H9 (cell line): Measurements from ENCODE around the gene PDZD2. TPM values are rescaled to one million over a fixed set of nuclear protein-coding genes. Genes with fewer than 3 reads are reported as not detected.

ENCODE experiments used
- DNase-seq: peaks from one replicate; pipeline ENCODE4 v3.0.0-alpha.2; 2017
- H2AFZ ChIP-seq: one replicate; pipeline ENCODE4 v1.6.1; 2013; ENCODE audit warnings: mild to moderate bottlenecking, low read length, control low read depth, moderate library complexity
- H2AK5ac ChIP-seq: 2 replicates; pipeline ENCODE4 v1.6.1; 2013; ENCODE audit warnings: low read length, control low read depth, mixed read lengths; ENCODE audit not compliant: insufficient read length
- H2BK120ac ChIP-seq: one replicate; pipeline ENCODE4 v1.6.1; 2013; ENCODE audit warnings: low read depth, mild to moderate bottlenecking, low read length, control low read depth, inconsistent platforms; ENCODE audit not compliant: poor library complexity, severe bottlenecking
- H2BK12ac ChIP-seq: 2 replicates; pipeline ENCODE4 v1.6.1; 2013; ENCODE audit warnings: low read length, control low read depth, mixed read lengths, low read depth; ENCODE audit not compliant: insufficient read length
- H2BK15ac ChIP-seq: 2 replicates; pipeline ENCODE4 v1.6.1; 2013; ENCODE audit warnings: low read depth, low read length, control low read depth
- H2BK20ac ChIP-seq: one replicate; pipeline ENCODE4 v1.6.1; 2013; ENCODE audit warnings: low read depth, mild to moderate bottlenecking, low read length, control low read depth, inconsistent platforms; ENCODE audit not compliant: poor library complexity, severe bottlenecking
- H2BK5ac ChIP-seq: 2 replicates; pipeline ENCODE4 v1.6.1; 2013; ENCODE audit warnings: low read length, control low read depth, mixed read lengths; ENCODE audit not compliant: insufficient read length
- H3K14ac ChIP-seq: 2 replicates; pipeline ENCODE4 v1.6.1; 2013; ENCODE audit warnings: low read length, control low read depth; ENCODE audit not compliant: insufficient read depth
- H3K18ac ChIP-seq: 2 replicates; pipeline ENCODE4 v1.6.1; 2013; ENCODE audit warnings: low read depth, mild to moderate bottlenecking, mixed read lengths, low read length, control low read depth; ENCODE audit not compliant: insufficient read length
- H3K23ac ChIP-seq: 2 replicates; pipeline ENCODE4 v1.6.1; 2013; ENCODE audit warnings: low read length, control low read depth, mixed read lengths, low read depth; ENCODE audit not compliant: insufficient read length
- H3K23me2 ChIP-seq: 2 replicates; pipeline ENCODE4 v1.6.1; 2013; ENCODE audit warnings: low read depth, mild to moderate bottlenecking, mixed read lengths, low read length, control low read depth; ENCODE audit not compliant: insufficient read length, poor library complexity, severe bottlenecking
- H3K27ac ChIP-seq: 2 replicates; pipeline ENCODE4 v1.5.1; 2013; ENCODE audit warnings: low read length, control low read depth, mixed read lengths, low read depth; ENCODE audit not compliant: insufficient read length
- H3K27me3 ChIP-seq: 2 replicates; pipeline ENCODE4 v1.6.1; 2013; ENCODE audit warnings: low read length, control low read depth, inconsistent platforms; ENCODE audit not compliant: insufficient read depth
- H3K4ac ChIP-seq: 2 replicates; pipeline ENCODE4 v1.6.1; 2013; ENCODE audit warnings: low read depth, mild to moderate bottlenecking, control low read depth, inconsistent platforms, low read length, moderate library complexity
- H3K4me1 ChIP-seq: 2 replicates; pipeline ENCODE4 v1.6.1; 2013; ENCODE audit warnings: low read length, control low read depth, inconsistent platforms; ENCODE audit not compliant: insufficient read depth
- H3K4me2 ChIP-seq: 2 replicates; pipeline ENCODE4 v1.6.1; 2013; ENCODE audit warnings: low read length, control low read depth, mixed read lengths; ENCODE audit not compliant: insufficient read length, insufficient read depth
- H3K56ac ChIP-seq: 2 replicates; pipeline ENCODE4 v1.6.1; 2013; ENCODE audit warnings: low read depth, mild to moderate bottlenecking, mixed read lengths, low read length, control low read depth; ENCODE audit not compliant: insufficient read length
- H3K79me1 ChIP-seq: 2 replicates; pipeline ENCODE4 v1.6.1; 2013; ENCODE audit warnings: low read depth, mild to moderate bottlenecking, moderate library complexity, low read length, control low read depth, inconsistent platforms; ENCODE audit not compliant: insufficient read depth, poor library complexity, severe bottlenecking
- H3K79me2 ChIP-seq: 2 replicates; pipeline ENCODE4 v1.6.1; 2013; ENCODE audit warnings: low read length, control low read depth, inconsistent platforms; ENCODE audit not compliant: insufficient read depth
- H3K9ac ChIP-seq: 2 replicates; pipeline ENCODE4 v1.6.1; 2013; ENCODE audit warnings: low read length, control low read depth, mixed read lengths; ENCODE audit not compliant: insufficient read length; ENCODE audit errors: extremely low read depth
- H3K9me3 ChIP-seq: one replicate; pipeline ENCODE4 v1.6.1; 2013; ENCODE audit warnings: low read depth, low read length, inconsistent platforms; ENCODE audit not compliant: control insufficient read depth
- H3T11ph ChIP-seq: one replicate; pipeline ENCODE4 v1.6.1; 2013; ENCODE audit warnings: mild to moderate bottlenecking, low read length, control low read depth, inconsistent platforms
- H4K20me1 ChIP-seq: one replicate; pipeline ENCODE4 v1.6.1; 2013; ENCODE audit not compliant: control insufficient read depth, insufficient read length, insufficient read depth
- H4K5ac ChIP-seq: 2 replicates; pipeline ENCODE4 v1.6.1; 2013; ENCODE audit warnings: low read depth, mild to moderate bottlenecking, mixed read lengths, low read length, control low read depth; ENCODE audit not compliant: insufficient read length
- H4K8ac ChIP-seq: replicated peaks from 2 replicates; pipeline ENCODE4 v1.6.1; 2013; ENCODE audit warnings: low read length, control low read depth, mixed read lengths, low read depth; ENCODE audit not compliant: insufficient read length
- H4K91ac ChIP-seq: 2 replicates; pipeline ENCODE4 v1.6.1; 2013; ENCODE audit warnings: low read depth, mild to moderate bottlenecking, moderate library complexity, mixed read lengths, low read length, control low read depth; ENCODE audit not compliant: insufficient read length
- H3K27ac Mint-ChIP-seq, 3 experiments: 2 replicates in 2 of 3; 3 replicates in 1 of 3; pipeline ENCODE4 v1.8.0; 2020 to 2021; ENCODE audit warnings: mixed read lengths in 3 of 3, mild to moderate bottlenecking in 1 of 3, moderate library complexity in 1 of 3
- H3K27me3 Mint-ChIP-seq: 2 replicates; pipeline ENCODE4 v1.8.0; 2021; ENCODE audit warnings: low read depth, mild to moderate bottlenecking, moderate library complexity, mixed read lengths
- H3K36me3 Mint-ChIP-seq, 3 experiments: 2 replicates in 2 of 3; 3 replicates in 1 of 3; pipeline ENCODE4 v1.8.0; 2020 to 2021; ENCODE audit warnings: low read depth in 3 of 3, mixed read lengths in 3 of 3; ENCODE audit not compliant: insufficient read depth in 1 of 3
- H3K4me1 Mint-ChIP-seq, 2 experiments: 2 replicates each; pipeline ENCODE4 v1.8.0; 2020; ENCODE audit warnings: mixed read lengths in 2 of 2
- H3K4me3 Mint-ChIP-seq, 2 experiments: 2 replicates in 1 of 2; 3 replicates in 1 of 2; pipeline ENCODE4 v1.8.0; 2020 to 2021; ENCODE audit warnings: mild to moderate bottlenecking in 2 of 2, mixed read lengths in 2 of 2, moderate library complexity in 1 of 2
- H3K9me3 Mint-ChIP-seq, 2 experiments: 2 replicates in 1 of 2; 3 replicates in 1 of 2; pipeline ENCODE4 v1.8.0; 2020; ENCODE audit warnings: mild to moderate bottlenecking in 2 of 2, mixed read lengths in 2 of 2, moderate library complexity in 1 of 2
- CTCF ChIP-seq: fragments of 200-600 bp; sonication (generic); conservative IDR thresholded peaks from 3 replicates; pipeline ENCODE4 v1.8.0; 2021; ENCODE audit warnings: antibody characterized with exemption, mild to moderate bottlenecking
- WGBS: extraction: QIAGEN DNeasy Blood & Tissue Kit; methylation state at CpG from one replicate; pipeline ENCODE4 v1.1.7; 2013; ENCODE audit warnings: missing lambda C conversion rate, low lambda C conversion rate, mixed read lengths; ENCODE audit not compliant: insufficient read length; ENCODE audit errors: extremely low coverage; 5-methylcytosine and 5-hydroxymethylcytosine counted together
- total RNA-seq: library from RNA; stranded (reverse); gene quantifications from 2 replicates; pipeline ENCODE4 v1.2.1, GENCODE V29; 2021

Gene PDZD2
- total RNA-seq, 1 experiment from 2014 or later: 9.9 TPM

- H3K4me1 Mint-ChIP-seq: peaks cover 9 to 13% of the 10 kb centered on the region in 2 experiments
- no peak overlapping the region for H2BK120ac ChIP-seq
- H2BK5ac ChIP-seq: no peak overlapping the region
- H2BK20ac ChIP-seq: no peak overlapping the region
- no peak overlapping the region for H3K56ac ChIP-seq
- H4K5ac ChIP-seq: no peak overlapping the region
- H3K4me2 ChIP-seq: no peak overlapping the region
- no peak overlapping the region for H3K4ac ChIP-seq
- H3K4me3 Mint-ChIP-seq: no peak overlapping the region
- H3K27ac ChIP-seq: no peak overlapping the region
- no peak overlapping the region for H2AK5ac ChIP-seq
- H2BK15ac ChIP-seq: no peak overlapping the region
- no peak overlapping the region for H3K27ac Mint-ChIP-seq
- no peak overlapping the region for H2BK12ac ChIP-seq
- H3K14ac ChIP-seq: no peak overlapping the region
- no peak overlapping the region for H3K18ac ChIP-seq
- no peak overlapping the region for H2AFZ ChIP-seq
- no peak overlapping the region for H3T11ph ChIP-seq
- H3K23ac ChIP-seq: no peak overlapping the region
- DNase-seq: no peak
- H3K79me2 ChIP-seq: no peaks in the 10 kb centered on the region; the same call in 1 of the 2 replicates
- no peaks in the 10 kb centered on the region for H3K23me2 ChIP-seq
- H3K27me3 Mint-ChIP-seq: no peaks in the 10 kb centered on the region; the same call in 1 of the 2 replicates
- no peaks in the 10 kb centered on the region for H3K9me3 ChIP-seq
- H4K91ac ChIP-seq: no peak overlapping the region
- H3K27me3 ChIP-seq: no peaks in the 10 kb centered on the region
- no peak overlapping the region for H3K9ac ChIP-seq
- TF ChIP-seq CTCF: no peak
- H4K8ac ChIP-seq: no peak overlapping the region
- H3K9me3 Mint-ChIP-seq: no peaks in the 10 kb centered on the region
- no CpG with 5 or more reads among the region's 3 CpGs for WGBS
- H3K4me1 ChIP-seq: no peaks in the 10 kb centered on the region; the same call in 1 of the 2 replicates
- peaks cover 0 to 2% (median 0%) of the 10 kb centered on the region in 3 experiments; a peak in 1 of 7 replicates for H3K36me3 Mint-ChIP-seq
- no peaks in the 10 kb centered on the region for H3K79me1 ChIP-seq
- no peaks in the 10 kb centered on the region for H4K20me1 ChIP-seq
These were observed 270.1 kb downstream of the PDZD2 start for GRCh38 chr5:31909073-31909472.
